Spleen (tissue), 7 donors: Measurements from ENCODE around the gene IGHMBP2.

Experiments
- POLR2A ChIP-seq, 3 donors: fragments of 450-650 bp; IDR thresholded peaks; one replicate each; pipeline ENCODE4 v1.5.1; 2017; ENCODE audit warnings: antibody characterized with exemption in 3 of 3, mild to moderate bottlenecking in 1 of 3
- TF ChIP-seq, protein P1 (sequence below), 11 experiments: fragments of 200-600 bp in 7 of 11; fragments of 450-650 bp in 4 of 11; sonication (generic) in 4 of 11; IDR thresholded peaks in 8 of 11; conservative IDR thresholded peaks in 3 of 11; 1 replicate in 7 of 11; 2 replicates in 4 of 11; pipeline versions ENCODE4 v1.4.0 to v1.8.0; 2016 to 2021; ENCODE audit warnings: antibody characterized with exemption in 11 of 11, inconsistent platforms in 4 of 11, mild to moderate bottlenecking in 1 of 11
- donor health status: DM: no; HTN: no; CAD: no; lungs with moderate emphysema.
- donor health status: DM: no; HTN: no; CAD: no.
- donor health status: DM: no; HTN: no; CAD: no.

DNA sequence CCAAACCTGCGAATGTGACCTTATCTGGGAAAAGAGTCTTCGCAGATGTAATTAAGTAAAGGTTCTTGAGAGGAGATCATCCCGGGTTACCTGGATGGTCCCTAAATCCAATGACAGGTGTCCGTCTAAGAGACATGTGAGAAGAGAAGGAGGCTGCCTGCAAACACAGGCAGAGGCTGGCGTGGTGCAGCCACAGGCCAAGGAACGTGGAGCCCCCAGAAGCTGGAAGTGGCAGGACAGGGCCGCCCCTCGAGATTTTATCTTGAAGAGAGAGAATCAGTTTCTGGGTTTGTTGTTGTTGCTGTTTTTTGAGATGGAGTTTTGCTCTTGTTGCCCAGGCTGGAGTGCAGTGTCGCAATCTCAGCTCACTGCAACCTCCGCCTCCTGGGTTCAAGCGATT lies 43.5 kb downstream of the IGHMBP2 start:
- TF ChIP-seq, protein P1, sequence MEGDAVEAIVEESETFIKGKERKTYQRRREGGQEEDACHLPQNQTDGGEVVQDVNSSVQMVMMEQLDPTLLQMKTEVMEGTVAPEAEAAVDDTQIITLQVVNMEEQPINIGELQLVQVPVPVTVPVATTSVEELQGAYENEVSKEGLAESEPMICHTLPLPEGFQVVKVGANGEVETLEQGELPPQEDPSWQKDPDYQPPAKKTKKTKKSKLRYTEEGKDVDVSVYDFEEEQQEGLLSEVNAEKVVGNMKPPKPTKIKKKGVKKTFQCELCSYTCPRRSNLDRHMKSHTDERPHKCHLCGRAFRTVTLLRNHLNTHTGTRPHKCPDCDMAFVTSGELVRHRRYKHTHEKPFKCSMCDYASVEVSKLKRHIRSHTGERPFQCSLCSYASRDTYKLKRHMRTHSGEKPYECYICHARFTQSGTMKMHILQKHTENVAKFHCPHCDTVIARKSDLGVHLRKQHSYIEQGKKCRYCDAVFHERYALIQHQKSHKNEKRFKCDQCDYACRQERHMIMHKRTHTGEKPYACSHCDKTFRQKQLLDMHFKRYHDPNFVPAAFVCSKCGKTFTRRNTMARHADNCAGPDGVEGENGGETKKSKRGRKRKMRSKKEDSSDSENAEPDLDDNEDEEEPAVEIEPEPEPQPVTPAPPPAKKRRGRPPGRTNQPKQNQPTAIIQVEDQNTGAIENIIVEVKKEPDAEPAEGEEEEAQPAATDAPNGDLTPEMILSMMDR (IDR thresholded peaks at IDR 0.05 in 8 of 11, conservative IDR thresholded peaks at IDR 0.05 in 3 of 11): no peak
- TF ChIP-seq POLR2A (IDR thresholded peaks at IDR 0.05): no peak
